ENCODE measurements around the gene TUBA4B. TPM values are rescaled to one million over a fixed set of nuclear protein-coding genes. Genes with fewer than 3 reads are reported as not detected.

The TUBA4B gene
- total RNA-seq, 6 experiments from 2014 or later: 0.27 to 2.0 (median 0.57) TPM; not detected in 2

- H3K4me3 ChIP-seq: peak overlapping the region; percentile 66 to 90 (median 77)
- whole genome bisulfite sequencing (ENCODE audit: insufficient coverage, low coverage, low lambda C conversion rate, missing lambda C conversion rate): 5% methylated on average over 2 of the region's 7 CpGs
- peak in 1 of 3 donors; percentile 36 for DNase-seq
- H3K36me3 ChIP-seq: peaks cover 8 to 49% (median 27%) of the 10 kb centered on the region in 4 donors
- no peak for TF ChIP-seq POLR2A (IDR thresholded peaks at IDR 0.05)
- TF ChIP-seq, protein P1, sequence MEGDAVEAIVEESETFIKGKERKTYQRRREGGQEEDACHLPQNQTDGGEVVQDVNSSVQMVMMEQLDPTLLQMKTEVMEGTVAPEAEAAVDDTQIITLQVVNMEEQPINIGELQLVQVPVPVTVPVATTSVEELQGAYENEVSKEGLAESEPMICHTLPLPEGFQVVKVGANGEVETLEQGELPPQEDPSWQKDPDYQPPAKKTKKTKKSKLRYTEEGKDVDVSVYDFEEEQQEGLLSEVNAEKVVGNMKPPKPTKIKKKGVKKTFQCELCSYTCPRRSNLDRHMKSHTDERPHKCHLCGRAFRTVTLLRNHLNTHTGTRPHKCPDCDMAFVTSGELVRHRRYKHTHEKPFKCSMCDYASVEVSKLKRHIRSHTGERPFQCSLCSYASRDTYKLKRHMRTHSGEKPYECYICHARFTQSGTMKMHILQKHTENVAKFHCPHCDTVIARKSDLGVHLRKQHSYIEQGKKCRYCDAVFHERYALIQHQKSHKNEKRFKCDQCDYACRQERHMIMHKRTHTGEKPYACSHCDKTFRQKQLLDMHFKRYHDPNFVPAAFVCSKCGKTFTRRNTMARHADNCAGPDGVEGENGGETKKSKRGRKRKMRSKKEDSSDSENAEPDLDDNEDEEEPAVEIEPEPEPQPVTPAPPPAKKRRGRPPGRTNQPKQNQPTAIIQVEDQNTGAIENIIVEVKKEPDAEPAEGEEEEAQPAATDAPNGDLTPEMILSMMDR (IDR thresholded peaks at IDR 0.05): no peak
- H3K27me3 ChIP-seq: no peaks in the 10 kb centered on the region
- peak overlapping the region; percentile 90 to 98 (median 90) for H3K27ac ChIP-seq
- peaks cover 0 to 14% (median 5%) of the 10 kb centered on the region in 4 donors for H3K4me1 ChIP-seq
- intact Hi-C loops (cut with DNase I): loop anchor here in 1 of 2 donors (10.0 kb wide), 1 partner anchor 67 kb away; no protein-coding TSS in a partner anchor
- H3K9me3 ChIP-seq: no peaks in the 10 kb centered on the region
- ATAC-seq: no peak
These were observed 24.8 kb upstream of the TUBA4B start for GRCh38 chr2:219228041-219228910.

DNA sequence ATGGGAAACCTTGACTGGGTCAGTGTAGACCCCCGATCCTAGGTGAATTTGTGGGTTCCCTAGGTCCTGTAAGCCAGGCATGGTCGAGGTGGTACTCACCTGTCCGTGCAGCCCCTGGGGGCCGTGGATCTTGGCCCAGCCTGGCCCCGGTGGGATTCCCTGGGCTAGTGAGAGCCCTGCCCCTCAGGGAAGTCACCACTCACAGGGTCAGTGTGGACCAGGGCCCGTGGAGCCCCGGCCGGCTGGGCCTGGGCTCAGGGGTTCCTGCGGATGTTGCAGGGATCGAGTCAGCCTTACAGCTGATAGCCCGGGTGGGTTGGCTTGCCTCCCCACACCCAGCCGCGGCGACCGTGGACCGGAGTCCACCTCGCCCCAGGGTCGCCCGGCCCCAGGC, 24.1 kb upstream of the TUBA4B start:
- H3K9me3 ChIP-seq: no peaks in the 10 kb centered on the region
- DNase-seq: peak in 1 of 3 donors; percentile 82
- H3K27ac ChIP-seq: peak overlapping the region; percentile 90 to 98 (median 90)
- peaks cover 9 to 49% (median 25%) of the 10 kb centered on the region in 4 donors for H3K36me3 ChIP-seq
- peak in 1 of 4 donors; percentile 12 for ATAC-seq
- TF ChIP-seq POLR2A (IDR thresholded peaks at IDR 0.05): no peak
- TF ChIP-seq, protein P1 (IDR thresholded peaks at IDR 0.05): no peak
- H3K27me3 ChIP-seq: no peaks in the 10 kb centered on the region
- peak overlapping the region; percentile 66 to 90 (median 77) for H3K4me3 ChIP-seq
- H3K4me1 ChIP-seq: peaks cover 0 to 14% (median 5%) of the 10 kb centered on the region in 4 donors
- intact Hi-C loops (cut with DNase I): loop anchor here in 1 of 2 donors (10.0 kb wide), 1 partner anchor 66 kb away; no protein-coding TSS in a partner anchor
- WGBS (ENCODE audit: insufficient coverage, low coverage, low lambda C conversion rate, missing lambda C conversion rate): 2% methylated on average over 7 of the region's 19 CpGs

DNA sequence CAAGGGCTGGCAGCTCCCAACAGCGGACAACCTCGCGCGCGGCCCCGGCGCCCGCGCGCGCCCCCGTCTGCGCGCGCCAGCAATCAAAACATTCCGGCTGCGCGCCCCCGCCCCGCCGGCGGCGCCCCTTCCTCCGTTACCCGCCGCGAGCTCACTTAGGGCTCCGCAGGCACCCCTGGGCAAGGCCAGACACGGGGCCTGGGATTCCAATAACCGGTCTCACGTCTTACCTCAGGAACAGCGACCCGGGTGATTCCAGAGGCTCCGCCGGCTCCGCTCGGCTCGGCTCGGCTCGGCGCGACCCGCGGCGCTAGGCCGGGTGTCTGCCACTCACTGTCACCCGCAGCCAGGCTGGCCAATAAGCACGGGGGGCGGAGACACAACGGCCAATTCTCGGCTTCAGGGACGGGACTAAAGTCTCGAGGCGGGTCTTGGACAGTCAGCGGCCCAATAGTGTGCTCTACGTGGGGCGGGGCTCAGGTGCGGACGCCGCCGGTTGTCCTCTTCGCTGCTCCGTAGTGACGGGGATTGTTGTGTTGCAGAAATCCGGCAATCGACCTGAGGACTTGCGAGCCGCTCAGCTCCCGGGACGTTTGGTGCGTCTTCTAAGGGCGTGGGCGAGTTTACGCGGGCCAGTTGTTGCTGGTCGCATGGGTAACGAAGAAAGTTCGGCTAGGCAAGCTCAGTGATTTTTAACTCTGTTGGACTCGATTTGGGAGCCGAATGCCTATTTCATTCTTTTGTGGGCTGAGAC, 23.6 kb upstream of the TUBA4B start, which contains the start of the genes ANKZF1 and ATG9A:
ANKZF1 (plus strand) TSS at position 502 of the 754 bp plus-strand sequence. CDS start 452 bp downstream, outside the sequence.
ATG9A (minus strand) TSS at position 332 of the 754 bp plus-strand sequence. CDS start 1,612 bp downstream, outside the sequence.
- DNase-seq (peak; percentile 98 to 100 (median 99)), ATAC-seq (peak; percentile 96 to 99 (median 96))
- Histone ChIP-seq H3K4me3 (peak within 1 kb of the TSS; percentile 66 to 90 (median 77)), H3K9me3 (no peaks in the 10 kb centered on the region), H3K27me3 (no peaks in the 10 kb centered on the region), H3K27ac (peak within 1 kb of the TSS; percentile 90 to 98 (median 90)), H3K4me1 (peaks cover 0 to 14% (median 5%) of the 10 kb centered on the region in 4 donors), H3K36me3 (peaks cover 7 to 49% (median 23%) of the 10 kb centered on the region in 4 donors)
- WGBS (ENCODE audit: insufficient coverage, low coverage, low lambda C conversion rate, missing lambda C conversion rate): 2% methylated on average over 28 of the region's 80 CpGs
- TF ChIP-seq POLR2A (IDR thresholded peaks at IDR 0.05): peak; percentile 78
- TF ChIP-seq, protein P1 (IDR thresholded peaks at IDR 0.05): peak in 1 of 4 donors; percentile 2
- intact Hi-C loops (cut with DNase I): loop anchor here in 1 of 2 donors (10.0 kb wide), 1 partner anchor 65 kb away; no protein-coding TSS in a partner anchor

- H3K9me3 ChIP-seq: no peaks in the 10 kb centered on the region
- no peaks in the 10 kb centered on the region for H3K27me3 ChIP-seq
- ATAC-seq (peak; percentile 25 to 53 (median 40)), DNase-seq (peak in 2 of 3 donors; percentile 72 to 75)
- intact Hi-C loops (cut with DNase I): no loop called here
- H3K4me1 ChIP-seq: peaks cover 0 to 14% (median 5%) of the 10 kb centered on the region in 4 donors
- WGBS (ENCODE audit: insufficient coverage, low coverage, low lambda C conversion rate, missing lambda C conversion rate): 0% methylated on average over 8 of the region's 24 CpGs
- H3K4me3 ChIP-seq: peak overlapping the region; percentile 66 to 90 (median 77)
- peaks cover 5 to 49% (median 22%) of the 10 kb centered on the region in 4 donors for H3K36me3 ChIP-seq
- TF ChIP-seq POLR2A (IDR thresholded peaks at IDR 0.05): no peak
- TF ChIP-seq, protein P1 (IDR thresholded peaks at IDR 0.05): no peak
- H3K27ac ChIP-seq: peak overlapping the region; percentile 89 to 98 (median 90)
These were observed 22.9 kb upstream of the TUBA4B start for GRCh38 chr2:219230059-219230540.
